Brain microvascular endothelial cell (primary cell): ENCODE data around the gene ADGRB3.

Experiments
- DNase-seq: peaks from one replicate; pipeline ENCODE4 v3.0.0-alpha.2; 2020
- H3K27ac ChIP-seq: fragments of 250-450 bp; sonication (Bioruptor Pico); 2 replicates; pipeline ENCODE4 v1.5.1; 2020; ENCODE audit warnings: mild to moderate bottlenecking, moderate library complexity
- H3K27me3 ChIP-seq: fragments of 250-450 bp; sonication (Bioruptor Pico); replicated peaks from 2 replicates; pipeline ENCODE4 v1.5.1; 2020; ENCODE audit warnings: mild to moderate bottlenecking
- H3K36me3 ChIP-seq: fragments of 250-450 bp; sonication (Bioruptor Pico); replicated peaks from 2 replicates; pipeline ENCODE4 v1.5.1; 2020; ENCODE audit warnings: mild to moderate bottlenecking
- H3K4me3 ChIP-seq: 2 replicates; pipeline ENCODE4 v1.5.1; 2011; ENCODE audit warnings: low read depth, mild to moderate bottlenecking, control low read depth, low read length, moderate library complexity
- in situ Hi-C: cut with HindIII; loops from 2 replicates; pipeline ENCODE4 v1.10.0; 2017; ENCODE audit warnings: low sequenced_read_pairs, low pct_ligation_motif_present
- TF ChIP-seq, protein P1 (sequence below): IDR thresholded peaks from 2 replicates; pipeline ENCODE4 v1.5.1; 2011; ENCODE audit warnings: low read depth, mild to moderate bottlenecking, moderate library complexity, low read length, control low read depth, inconsistent platforms; ENCODE audit errors: missing control alignments

ADGRB3 gene

DNA sequence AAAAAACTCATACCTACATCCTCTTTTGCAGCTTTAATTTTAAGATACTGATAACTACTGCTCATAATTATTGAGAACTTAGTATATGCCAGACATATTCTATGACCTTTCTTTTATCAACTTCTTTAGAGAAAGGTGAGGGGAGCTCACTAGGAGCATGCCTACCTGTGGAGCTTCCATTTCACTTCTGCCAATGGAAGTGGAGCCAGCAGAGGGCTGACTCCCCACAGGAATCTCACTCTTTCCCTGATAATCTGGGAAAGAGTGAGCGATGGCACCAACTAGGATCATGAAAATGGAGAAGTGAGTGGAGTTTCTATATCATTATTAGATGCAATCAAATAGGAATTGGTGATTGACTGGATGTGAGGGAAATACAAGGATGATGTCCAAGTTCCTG lies 676.8 kb downstream of the ADGRB3 start:
- TF ChIP-seq, protein P1, sequence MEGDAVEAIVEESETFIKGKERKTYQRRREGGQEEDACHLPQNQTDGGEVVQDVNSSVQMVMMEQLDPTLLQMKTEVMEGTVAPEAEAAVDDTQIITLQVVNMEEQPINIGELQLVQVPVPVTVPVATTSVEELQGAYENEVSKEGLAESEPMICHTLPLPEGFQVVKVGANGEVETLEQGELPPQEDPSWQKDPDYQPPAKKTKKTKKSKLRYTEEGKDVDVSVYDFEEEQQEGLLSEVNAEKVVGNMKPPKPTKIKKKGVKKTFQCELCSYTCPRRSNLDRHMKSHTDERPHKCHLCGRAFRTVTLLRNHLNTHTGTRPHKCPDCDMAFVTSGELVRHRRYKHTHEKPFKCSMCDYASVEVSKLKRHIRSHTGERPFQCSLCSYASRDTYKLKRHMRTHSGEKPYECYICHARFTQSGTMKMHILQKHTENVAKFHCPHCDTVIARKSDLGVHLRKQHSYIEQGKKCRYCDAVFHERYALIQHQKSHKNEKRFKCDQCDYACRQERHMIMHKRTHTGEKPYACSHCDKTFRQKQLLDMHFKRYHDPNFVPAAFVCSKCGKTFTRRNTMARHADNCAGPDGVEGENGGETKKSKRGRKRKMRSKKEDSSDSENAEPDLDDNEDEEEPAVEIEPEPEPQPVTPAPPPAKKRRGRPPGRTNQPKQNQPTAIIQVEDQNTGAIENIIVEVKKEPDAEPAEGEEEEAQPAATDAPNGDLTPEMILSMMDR = no peak
- in situ Hi-C loops = no loop called here
- H3K4me3 ChIP-seq = no peak overlapping the region

DNA sequence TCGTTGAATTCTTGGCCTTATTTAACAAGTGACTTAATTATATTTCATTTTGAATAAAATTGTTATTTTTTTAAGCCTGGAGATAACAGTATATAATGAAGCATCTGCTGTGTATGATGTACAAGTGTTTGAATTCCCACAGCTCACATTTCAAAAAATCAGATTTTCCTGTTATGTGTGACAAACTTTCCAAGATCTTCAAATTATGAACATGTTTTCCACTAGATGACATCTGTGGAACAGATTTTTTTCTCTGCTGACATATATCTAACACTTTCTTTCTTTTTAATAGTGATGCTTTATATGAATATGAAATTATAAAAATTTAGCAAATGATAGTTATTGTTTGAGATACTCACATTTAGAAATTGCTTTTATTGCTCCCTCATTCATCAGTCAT lies 678.9 kb downstream of the ADGRB3 start:
- no peak overlapping the region for H3K27ac ChIP-seq
- in situ Hi-C loops = no loop called here
- TF ChIP-seq, protein P1 = no peak
- H3K4me3 ChIP-seq = no peak overlapping the region
- H3K36me3 ChIP-seq = no peaks in the 10 kb centered on the region
- DNase-seq = no peak
- H3K27me3 ChIP-seq = no peaks in the 10 kb centered on the region

More for the DNA sequence above, 676.8 kb downstream of the ADGRB3 start:
- H3K27ac ChIP-seq = no peak overlapping the region
- no peaks in the 10 kb centered on the region for H3K27me3 ChIP-seq
- no peaks in the 10 kb centered on the region for H3K36me3 ChIP-seq
- DNase-seq = no peak

DNA sequence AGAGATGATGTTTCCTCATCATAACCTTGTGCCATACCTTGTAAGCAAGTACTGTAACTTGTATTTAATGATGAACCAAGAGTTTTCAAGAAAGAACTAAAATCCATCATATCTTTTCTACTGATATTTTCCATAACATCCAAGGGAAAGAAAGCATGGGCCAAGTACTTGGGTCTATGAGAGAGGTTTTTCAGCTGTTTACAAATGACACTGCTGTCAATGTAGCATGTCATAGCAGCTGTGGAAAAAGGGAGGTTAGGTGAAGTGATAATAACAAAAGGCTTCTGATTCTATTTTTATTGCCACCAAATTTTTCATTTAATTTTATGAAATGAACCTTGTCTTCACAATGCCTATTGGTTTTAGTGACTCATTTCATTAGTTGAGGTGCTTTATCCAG lies 679.4 kb downstream of the ADGRB3 start:
- TF ChIP-seq, protein P1 = no peak
- no peak for DNase-seq
- Histone ChIP-seq H3K36me3 (no peaks in the 10 kb centered on the region), H3K27me3 (no peaks in the 10 kb centered on the region), H3K4me3 (no peak overlapping the region), H3K27ac (no peak overlapping the region)
- in situ Hi-C loops = no loop called here

DNA sequence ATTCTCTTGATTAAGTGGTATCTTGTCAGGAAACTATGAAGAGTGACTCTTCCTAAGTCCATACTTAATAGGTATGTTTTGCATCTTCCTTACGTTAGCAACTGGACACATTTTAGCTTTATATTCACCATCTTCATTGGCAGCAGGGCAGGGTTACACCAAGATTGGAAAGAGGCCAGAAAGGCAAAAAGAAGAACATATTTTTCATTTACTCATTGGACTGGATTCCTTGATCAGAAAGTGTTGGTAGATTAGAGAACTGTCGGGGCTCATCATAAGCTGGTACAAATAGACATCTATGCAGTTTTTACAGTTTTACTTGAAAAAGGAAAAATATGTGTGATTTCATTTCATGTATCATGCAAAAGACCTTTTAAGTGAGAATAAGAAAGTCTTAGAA lies 696.8 kb downstream of the ADGRB3 start:
- DNase-seq = no peak
- in situ Hi-C loops = no loop called here
- Histone ChIP-seq H3K36me3 (no peaks in the 10 kb centered on the region), H3K27me3 (no peaks in the 10 kb centered on the region), H3K27ac (no peak overlapping the region), H3K4me3 (no peak overlapping the region)
- TF ChIP-seq, protein P1 = no peak

DNA sequence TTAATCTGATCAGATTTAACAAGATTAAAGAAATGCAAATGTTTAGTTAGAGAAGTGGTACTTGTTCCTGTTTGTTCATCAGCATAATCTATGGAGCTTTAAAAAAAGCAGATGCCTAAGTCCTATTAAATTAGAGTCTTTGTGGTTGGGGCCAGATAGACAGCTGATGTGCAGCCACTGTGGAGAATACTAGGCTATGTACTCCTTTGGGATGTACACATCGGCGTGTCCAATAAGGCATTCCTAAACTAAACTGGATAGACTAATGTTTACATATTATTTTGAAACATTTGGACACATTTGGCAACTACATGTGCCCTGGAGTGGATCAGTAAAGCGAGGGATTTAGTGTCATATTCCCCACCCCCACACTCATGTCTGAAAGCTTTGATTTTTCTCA lies 702.2 kb downstream of the ADGRB3 start:
- TF ChIP-seq, protein P1 = no peak
- Histone ChIP-seq H3K4me3 (no peak overlapping the region), H3K36me3 (no peaks in the 10 kb centered on the region), H3K27ac (no peak overlapping the region), H3K27me3 (no peaks in the 10 kb centered on the region)
- DNase-seq = no peak
- in situ Hi-C loops = no loop called here

DNA sequence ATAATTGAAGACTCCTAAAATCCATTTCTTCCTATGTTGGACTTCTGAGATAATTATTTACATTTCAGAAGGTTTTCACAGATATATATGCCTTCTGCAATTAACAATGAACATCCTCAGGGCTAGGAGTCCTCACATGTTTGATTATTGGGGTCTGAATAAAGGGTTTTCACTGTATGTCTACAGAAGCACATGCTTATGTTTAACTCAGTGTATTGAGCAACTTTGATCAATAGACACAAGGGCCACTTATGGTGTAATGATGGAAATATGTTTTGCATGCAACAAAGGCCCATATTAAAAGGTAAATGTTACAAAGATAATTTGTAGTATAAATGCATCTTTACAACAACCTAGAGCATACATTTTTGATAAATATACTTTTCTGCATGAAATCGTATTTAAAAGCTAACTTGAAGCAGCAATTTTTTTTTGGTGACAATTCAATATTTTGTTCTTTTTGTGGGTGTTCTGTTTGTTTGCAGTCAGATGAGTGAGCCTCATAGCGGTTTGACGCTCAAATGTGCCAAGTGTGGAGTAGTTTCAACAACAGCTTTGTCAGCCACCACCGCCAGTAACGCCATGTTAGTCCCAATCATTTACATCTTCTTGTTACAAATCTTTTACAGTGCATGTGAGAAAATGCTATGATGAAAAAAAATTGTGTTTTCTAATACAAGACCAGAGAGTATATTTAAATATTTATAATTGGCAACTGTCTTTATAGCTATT lies 703.5 kb downstream of the ADGRB3 start:
- Histone ChIP-seq H3K27me3 (no peaks in the 10 kb centered on the region), H3K4me3 (no peak overlapping the region), H3K27ac (no peak overlapping the region), H3K36me3 (no peaks in the 10 kb centered on the region)
- DNase-seq = no peak
- TF ChIP-seq, protein P1 = no peak
- in situ Hi-C loops = no loop called here
